ENCODE data around the gene DPF1.

- no peak for TF ChIP-seq CTCF (conservative IDR thresholded peaks at IDR 0.05 in 1 of 2, IDR thresholded peaks at IDR 0.05 in 1 of 2; ENCODE audit: low read depth in 1 of 2, low read length in 2 of 2)
- no peak for TF ChIP-seq EZH2 (IDR thresholded peaks at IDR 0.05; ENCODE audit: low read length, missing control alignments)
Measured at GRCh38 chr19:38209671-38210457, 14.2 kb downstream of the DPF1 start.
